GM19463 (cell line): ENCODE results near the gene CHCT1.

Experiments
- ATAC-seq: cut with Tn5 transposase; IDR thresholded peaks from one replicate; pipeline ENCODE4 v1.9.1; 2021; ENCODE audit warnings: mild to moderate bottlenecking, moderate library complexity; ENCODE audit not compliant: unreplicated experiment

The CHCT1 gene

GRCh38 chr17:60439501-60439900 is 17.2 kb downstream of the CHCT1 start:
- ATAC-seq = no peak

- no peak for ATAC-seq
Measured at GRCh38 chr17:60442271-60443173, 20.2 kb downstream of the CHCT1 start.

DNA sequence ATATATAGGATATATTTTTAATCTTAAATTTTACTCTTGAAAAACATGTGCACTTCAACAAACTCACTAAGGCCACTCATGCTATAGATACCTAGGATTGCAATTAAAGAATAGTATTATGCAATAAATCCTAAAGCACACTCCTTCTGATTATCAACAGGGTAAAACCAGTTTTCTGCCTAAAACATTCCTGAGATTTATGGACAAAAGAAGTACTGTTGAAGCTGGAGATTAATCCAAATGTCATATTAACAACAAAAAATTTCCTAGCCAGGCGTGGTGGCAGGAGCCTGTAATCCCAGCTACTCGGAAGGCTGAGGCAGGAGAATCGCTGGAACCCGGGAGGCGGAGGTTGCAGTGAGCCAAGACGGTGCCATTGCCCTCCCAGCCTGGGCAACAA is 21.4 kb downstream of the CHCT1 start:
- ATAC-seq = no peak

GRCh38 chr17:60445144-60445543 is 22.9 kb downstream of the CHCT1 start:
- ATAC-seq = no peak

DNA sequence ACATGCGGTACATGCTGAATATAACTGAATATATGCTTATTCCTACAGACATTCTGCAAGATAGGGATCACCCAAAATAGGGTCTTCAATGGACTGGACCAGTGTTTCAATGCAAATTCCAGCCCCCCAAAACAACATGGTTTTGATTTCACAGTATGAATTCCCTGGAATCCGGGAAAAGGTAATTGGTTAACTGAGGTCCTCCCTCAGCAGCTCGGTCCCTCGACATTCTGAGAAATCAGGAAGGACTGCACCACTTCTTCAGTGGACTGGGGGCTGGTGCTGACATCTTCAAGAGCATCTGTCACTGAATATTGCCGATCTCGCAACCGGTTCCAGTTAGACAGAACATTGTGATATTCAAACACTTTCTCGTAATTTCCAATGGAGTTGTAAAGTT is 25.1 kb downstream of the CHCT1 start:
- ATAC-seq = no peak

GRCh38 chr17:60451071-60451470 is 28.8 kb downstream of the CHCT1 start:
- ATAC-seq = no peak

GRCh38 chr17:60451965-60452364 is 29.7 kb downstream of the CHCT1 start:
- ATAC-seq = no peak

GRCh38 chr17:60455378-60455777 is 33.1 kb downstream of the CHCT1 start:
- ATAC-seq = no peak

GRCh38 chr17:60457148-60457547 is 34.9 kb downstream of the CHCT1 start:
- no peak for ATAC-seq

GRCh38 chr17:60461584-60461983 is 39.3 kb downstream of the CHCT1 start:
- no peak for ATAC-seq

DNA sequence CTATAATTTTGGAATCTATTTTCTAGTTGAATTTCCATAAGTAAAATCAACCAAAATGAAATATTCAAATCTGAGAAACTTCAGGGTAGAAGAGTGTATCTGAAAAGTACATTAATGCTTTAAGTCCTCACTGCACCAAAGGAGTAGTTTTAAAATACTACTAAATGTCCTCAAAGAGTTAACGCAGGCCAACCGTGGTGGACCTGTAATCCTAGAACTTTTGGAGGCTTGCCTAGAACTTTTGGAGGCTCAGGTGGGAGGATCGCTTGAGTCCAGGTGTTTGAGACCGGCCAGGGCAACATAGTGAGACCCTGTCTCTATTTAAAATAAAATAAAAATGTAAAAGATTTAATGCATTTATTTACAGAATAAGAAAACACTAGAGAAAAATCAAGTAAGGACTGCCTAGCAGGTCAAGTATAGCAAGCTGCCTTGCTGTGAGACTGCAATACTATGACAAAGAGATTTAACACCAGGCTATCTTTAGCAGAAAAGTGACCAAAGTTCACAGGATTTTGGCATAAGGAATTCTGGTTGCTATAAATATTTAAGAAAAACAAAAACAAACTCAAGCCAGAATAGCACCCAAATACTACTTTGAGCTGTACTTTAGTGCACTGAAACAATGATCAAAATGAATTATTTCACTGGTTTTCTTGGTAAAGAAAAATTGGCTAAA is 41.0 kb downstream of the CHCT1 start:
- no peak for ATAC-seq

DNA sequence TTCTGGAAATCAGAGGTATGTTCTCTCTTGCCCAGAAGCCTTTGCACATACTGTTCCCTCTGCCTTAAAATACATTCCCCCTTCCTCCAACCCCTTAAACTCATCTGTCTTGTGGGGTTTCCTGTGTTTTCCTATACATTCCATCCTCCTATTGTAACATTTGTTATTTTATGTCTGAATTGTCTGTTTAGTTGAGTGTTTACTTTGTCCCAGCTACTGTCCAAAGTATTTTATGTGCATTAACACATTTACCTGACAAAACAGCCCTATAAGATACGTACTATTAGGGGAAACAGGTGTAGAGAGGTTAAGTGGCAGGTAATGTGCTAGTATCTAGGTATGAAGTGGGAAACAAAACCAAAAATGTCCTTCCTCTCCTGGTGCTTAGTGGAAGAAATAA is 42.1 kb downstream of the CHCT1 start:
- ATAC-seq = no peak

DNA sequence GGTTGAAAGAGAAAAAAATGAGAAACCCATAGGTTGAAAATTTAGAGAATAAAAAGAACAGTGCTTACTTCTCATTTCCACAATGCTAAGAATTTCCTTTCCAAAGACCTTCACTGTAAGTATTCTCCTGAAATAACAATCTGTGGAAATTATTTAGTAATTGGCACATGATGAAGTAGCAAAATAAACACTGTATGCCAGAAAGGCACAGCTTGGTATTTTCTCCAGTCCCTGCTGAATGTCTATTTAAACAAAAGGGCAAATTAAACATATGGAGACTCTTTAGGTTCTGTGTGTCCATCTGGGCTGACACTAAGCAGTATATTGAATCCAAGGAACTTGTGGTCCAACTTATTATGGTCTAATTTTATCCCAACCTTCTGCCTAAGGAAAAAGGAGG is 46.1 kb downstream of the CHCT1 start:
- ATAC-seq = no peak

- ATAC-seq = no peak
Measured at GRCh38 chr17:60471451-60471850, 49.2 kb downstream of the CHCT1 start.

- ATAC-seq = no peak
Measured at GRCh38 chr17:60472449-60472848, 50.2 kb downstream of the CHCT1 start.

GRCh38 chr17:60473788-60474187 is 51.5 kb downstream of the CHCT1 start:
- no peak for ATAC-seq
